K562 (cell line): ENCODE results near the gene QPCT.

ENCODE experiments used
- CBX5 ChIP-seq: IDR thresholded peaks from 2 replicates; pipeline ENCODE4 v1.6.1; 2014; ENCODE audit warnings: low read depth, borderline replicate concordance
- PYGO2 ChIP-seq: fragments of 450-650 bp; IDR thresholded peaks from 2 replicates; pipeline ENCODE4 v1.6.1; 2016; ENCODE audit warnings: mild to moderate bottlenecking, missing genetic modification characterization, moderate library complexity, missing compliant biosample characterization
- THRB ChIP-seq: fragments of 450-650 bp; formaldehyde crosslinking; conservative IDR thresholded peaks from 2 replicates; pipeline ENCODE4 v1.4.0; 2022; ENCODE audit warnings: mild to moderate bottlenecking, missing genetic modification characterization

DNA sequence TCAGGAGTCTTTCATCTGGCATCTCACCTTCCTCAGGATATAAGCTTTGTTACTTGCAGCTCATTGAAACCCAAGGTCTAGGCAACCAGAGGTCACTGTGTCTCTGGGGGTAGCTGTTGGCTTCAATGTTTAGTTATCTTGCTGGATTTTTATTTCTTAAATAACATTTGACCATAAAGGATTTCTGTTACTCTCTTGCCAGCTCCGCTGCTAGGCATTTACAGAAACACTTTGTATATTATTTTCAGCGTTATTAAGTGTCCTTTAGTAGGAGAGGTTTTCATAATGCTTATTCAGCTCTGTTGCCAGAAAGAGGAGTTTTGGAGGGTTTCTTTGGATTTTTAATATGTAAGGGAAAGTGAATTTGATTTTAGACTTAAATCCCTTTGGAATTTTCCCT is 61.4 kb downstream of the QPCT start:
- TF ChIP-seq PYGO2 (no peak), CBX5 (no peak), THRB (CRISPR knock-in tag) (no peak)
